Smooth muscle cell (in vitro differentiated cells): ENCODE data around the gene AMDHD1. TPM values are rescaled to one million over a fixed set of nuclear protein-coding genes. Genes with fewer than 3 reads are reported as not detected.

ENCODE experiments used
- DNase-seq: peaks from one replicate; lab custom pipeline; 2025; ENCODE audit not compliant: unreplicated experiment; lab: John Stamatoyannopoulos, UW
- H2AFZ ChIP-seq: fragments of 200-600 bp; sonication (generic); 2 replicates; pipeline ENCODE4 v1.6.0; 2016; ENCODE audit warnings: antibody characterized with exemption, low read depth, mild to moderate bottlenecking
- H3F3A ChIP-seq: fragments of 200-600 bp; sonication (generic); 2 replicates; pipeline ENCODE4 v1.6.0; 2017; ENCODE audit warnings: antibody characterized with exemption, low read depth
- H3K27ac ChIP-seq: fragments of 200-600 bp; sonication (generic); 2 replicates; pipeline ENCODE4 v1.5.1; 2016; ENCODE audit warnings: low read depth, mild to moderate bottlenecking
- H3K27me3 ChIP-seq: fragments of 200-600 bp; sonication (generic); 2 replicates; pipeline ENCODE4 v1.6.1; 2016; ENCODE audit warnings: low read depth, mild to moderate bottlenecking
- H3K36me3 ChIP-seq: fragments of 200-600 bp; sonication (generic); 2 replicates; pipeline ENCODE4 v1.5.1; 2016; ENCODE audit warnings: low read depth
- H3K4me1 ChIP-seq: fragments of 200-600 bp; sonication (generic); 2 replicates; pipeline ENCODE4 v1.5.1; 2016; ENCODE audit warnings: low read depth
- H3K4me2 ChIP-seq: fragments of 200-600 bp; sonication (generic); 2 replicates; pipeline ENCODE4 v1.6.0; 2016; ENCODE audit warnings: mild to moderate bottlenecking
- H3K4me3 ChIP-seq: fragments of 200-600 bp; sonication (generic); 2 replicates; pipeline ENCODE4 v1.5.1; 2016; ENCODE audit warnings: mild to moderate bottlenecking
- H3K79me2 ChIP-seq: fragments of 200-600 bp; sonication (generic); 2 replicates; pipeline ENCODE4 v1.6.0; 2016; ENCODE audit warnings: low read depth, mild to moderate bottlenecking
- H3K9ac ChIP-seq: fragments of 200-600 bp; sonication (generic); 2 replicates; pipeline ENCODE4 v1.6.0; 2016; ENCODE audit warnings: low read depth
- H3K9me3 ChIP-seq: fragments of 200-600 bp; sonication (generic); replicated peaks from 2 replicates; pipeline ENCODE4 v1.5.1; 2016; ENCODE audit warnings: low read depth
- H4K20me1 ChIP-seq: fragments of 200-600 bp; sonication (generic); 2 replicates; pipeline ENCODE4 v1.6.0; 2016; ENCODE audit warnings: low read depth
- CTCF ChIP-seq: fragments of 200-600 bp; sonication (generic); IDR thresholded peaks from 2 replicates; pipeline ENCODE4 v1.5.1; 2017; ENCODE audit warnings: borderline replicate concordance, mild to moderate bottlenecking, antibody characterized with exemption; ENCODE audit not compliant: insufficient read depth, poor library complexity, severe bottlenecking
- WGBS: methylation state at CpG from one replicate; pipeline ENCODE4 v1.1.7; 2016; ENCODE audit warnings: low lambda C conversion rate; 5-methylcytosine and 5-hydroxymethylcytosine counted together
- polyA plus RNA-seq: library from polyadenylated mRNA; unstranded; fragments of >200 nt; fragmentation: Nextera tagmentation; extraction: Ambion mirVana; gene quantifications from 2 replicates; pipeline ENCODE4 v1.2.1, GENCODE V29; 2016
- total RNA-seq: library from RNA; depleted of rRNA; stranded (reverse); fragments of >200 nt; gene quantifications from 2 replicates; pipeline ENCODE4 v1.2.3, GENCODE V29; 2014

The AMDHD1 gene
- total and polyA plus RNA-seq, 2 experiments from 2014 or later: 0.18 to 0.25 TPM

- 83% methylated on average over 11 of the region's 11 CpGs for WGBS
- no peak for DNase-seq
Observed at GRCh38 chr12:95988506-95989275, 45.6 kb downstream of the AMDHD1 start.

GRCh38 chr12:95989504-95990123, 46.5 kb downstream of the AMDHD1 start:
- Histone ChIP-seq H3K4me1 (no peaks in the 10 kb centered on the region), H2AFZ (no peak overlapping the region)
- 64% methylated on average over 4 of the region's 4 CpGs for WGBS

More at GRCh38 chr12:95988506-95989275, 45.6 kb downstream of the AMDHD1 start:
- no peaks in the 10 kb centered on the region for H3F3A ChIP-seq
- no peaks in the 10 kb centered on the region for H4K20me1 ChIP-seq
- H3K36me3 ChIP-seq: no peaks in the 10 kb centered on the region
- H3K4me1 ChIP-seq: no peaks in the 10 kb centered on the region
- H3K9me3 ChIP-seq: no peaks in the 10 kb centered on the region
- H3K27ac ChIP-seq: no peak overlapping the region
- H2AFZ ChIP-seq: no peak overlapping the region
- H3K27me3 ChIP-seq: peaks cover 7% of the 10 kb centered on the region
- H3K79me2 ChIP-seq: no peaks in the 10 kb centered on the region
- TF ChIP-seq CTCF: no peak
- H3K4me2 ChIP-seq: no peak overlapping the region
- no peak overlapping the region for H3K9ac ChIP-seq
- no peak overlapping the region for H3K4me3 ChIP-seq

GRCh38 chr12:95990136-95990535, 47.0 kb downstream of the AMDHD1 start:
- WGBS: 78% methylated on average over 7 of the region's 7 CpGs
- no peaks in the 10 kb centered on the region for H3K36me3 ChIP-seq
- H3K27me3 ChIP-seq: peaks cover 7% of the 10 kb centered on the region
- no peak overlapping the region for H3K4me2 ChIP-seq
- no peak overlapping the region for H3K4me3 ChIP-seq
- TF ChIP-seq CTCF: no peak
- no peak overlapping the region for H2AFZ ChIP-seq
- no peak overlapping the region for H3K27ac ChIP-seq
- DNase-seq: no peak
- H3K79me2 ChIP-seq: no peaks in the 10 kb centered on the region
- H3F3A ChIP-seq: no peaks in the 10 kb centered on the region
- H3K9me3 ChIP-seq: no peaks in the 10 kb centered on the region
- H3K9ac ChIP-seq: no peak overlapping the region
- H3K4me1 ChIP-seq: no peaks in the 10 kb centered on the region
- no peaks in the 10 kb centered on the region for H4K20me1 ChIP-seq

More at GRCh38 chr12:95989504-95990123, 46.5 kb downstream of the AMDHD1 start:
- Histone ChIP-seq H3K27ac (no peak overlapping the region), H3K9me3 (no peaks in the 10 kb centered on the region), H3K36me3 (no peaks in the 10 kb centered on the region), H3K4me3 (no peak overlapping the region), H3K79me2 (no peaks in the 10 kb centered on the region), H4K20me1 (no peaks in the 10 kb centered on the region), H3K27me3 (peaks cover 7% of the 10 kb centered on the region), H3K4me2 (no peak overlapping the region), H3K9ac (no peak overlapping the region), H3F3A (no peaks in the 10 kb centered on the region)
- TF ChIP-seq CTCF: no peak
- no peak for DNase-seq
